Measurements from ENCODE around the gene ANKRD11. TPM values are rescaled to one million over a fixed set of nuclear protein-coding genes. Genes with fewer than 3 reads are reported as not detected.
A peak's percentile ranks its signal among the peaks of the same experiment; 100 is the strongest.

The ANKRD11 gene
- total and polyA plus RNA-seq, 2 donors (not counting 1 experiment from before 2014, with no cell fraction given), result 41.5 to 71.2 TPM

DNA sequence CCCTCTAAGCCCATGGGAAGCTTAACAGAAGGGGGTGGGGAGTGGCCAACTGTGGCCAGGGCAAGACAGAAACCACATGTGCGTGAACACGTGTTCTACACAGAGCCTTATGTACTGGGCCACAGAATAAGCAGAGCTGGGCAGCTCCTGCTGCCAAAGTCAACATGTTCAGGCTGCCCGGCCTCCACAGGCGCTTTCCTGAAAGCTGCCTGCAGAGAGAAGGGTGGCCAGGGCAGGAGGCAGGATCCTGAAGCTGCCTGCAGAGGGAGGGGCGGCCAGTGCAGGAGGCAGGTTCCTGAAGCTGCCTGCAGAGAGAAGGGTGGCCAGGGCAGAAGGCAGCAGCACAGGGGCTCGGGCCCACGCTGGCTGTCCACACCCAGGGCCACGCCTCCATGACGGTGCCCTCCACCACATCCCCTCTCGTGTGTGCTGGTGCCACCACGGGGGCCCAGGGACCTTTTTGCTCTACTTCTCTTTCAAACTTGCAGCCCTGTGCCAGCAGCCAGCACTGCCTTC is 79.5 kb downstream of the ANKRD11 start:
- H3K27ac ChIP-seq (ENCODE audit: insufficient read depth, low read length), result peak overlapping the region; percentile 8
- H3K9me3 ChIP-seq (ENCODE audit: control insufficient read depth, insufficient read depth, low read depth, low read length), result no peaks in the 10 kb centered on the region
- DNase-seq (ENCODE audit: low read depth in 2 of 2), result peak; percentile 89 to 93
- no peaks in the 10 kb centered on the region for H3K36me3 ChIP-seq (ENCODE audit: control insufficient read depth, insufficient read depth, low read length)
- H4K20me1 ChIP-seq (ENCODE audit: control insufficient read depth, extremely low read depth, insufficient read depth, low read length), result no peaks in the 10 kb centered on the region
- peaks cover 94% of the 10 kb centered on the region for H3K79me2 ChIP-seq (ENCODE audit: control insufficient read depth, insufficient read depth, low read length)
- H3K4me1 ChIP-seq (ENCODE audit: control insufficient read depth, extremely low read depth, insufficient read depth, low read length), result peaks cover 21% of the 10 kb centered on the region
- H3K4me3 ChIP-seq (replicated peaks in 1 of 4; ENCODE audit: control extremely low read depth in 1 of 4, insufficient read depth in 1 of 4, low read depth in 3 of 4, low read length in 4 of 4), result no peak overlapping the region
- H3K9ac ChIP-seq (ENCODE audit: insufficient read depth, low read length), result no peak overlapping the region
- TF ChIP-seq EZH2 (IDR thresholded peaks at IDR 0.05; ENCODE audit: low read length, missing control alignments), result no peak
- TF ChIP-seq, protein P1, sequence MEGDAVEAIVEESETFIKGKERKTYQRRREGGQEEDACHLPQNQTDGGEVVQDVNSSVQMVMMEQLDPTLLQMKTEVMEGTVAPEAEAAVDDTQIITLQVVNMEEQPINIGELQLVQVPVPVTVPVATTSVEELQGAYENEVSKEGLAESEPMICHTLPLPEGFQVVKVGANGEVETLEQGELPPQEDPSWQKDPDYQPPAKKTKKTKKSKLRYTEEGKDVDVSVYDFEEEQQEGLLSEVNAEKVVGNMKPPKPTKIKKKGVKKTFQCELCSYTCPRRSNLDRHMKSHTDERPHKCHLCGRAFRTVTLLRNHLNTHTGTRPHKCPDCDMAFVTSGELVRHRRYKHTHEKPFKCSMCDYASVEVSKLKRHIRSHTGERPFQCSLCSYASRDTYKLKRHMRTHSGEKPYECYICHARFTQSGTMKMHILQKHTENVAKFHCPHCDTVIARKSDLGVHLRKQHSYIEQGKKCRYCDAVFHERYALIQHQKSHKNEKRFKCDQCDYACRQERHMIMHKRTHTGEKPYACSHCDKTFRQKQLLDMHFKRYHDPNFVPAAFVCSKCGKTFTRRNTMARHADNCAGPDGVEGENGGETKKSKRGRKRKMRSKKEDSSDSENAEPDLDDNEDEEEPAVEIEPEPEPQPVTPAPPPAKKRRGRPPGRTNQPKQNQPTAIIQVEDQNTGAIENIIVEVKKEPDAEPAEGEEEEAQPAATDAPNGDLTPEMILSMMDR (conservative IDR thresholded peaks at IDR 0.05 in 1 of 2, IDR thresholded peaks at IDR 0.05 in 1 of 2; ENCODE audit: low read depth in 1 of 2, low read length in 2 of 2), result peak; percentile 6 to 23
- no peak overlapping the region for H2AFZ ChIP-seq (ENCODE audit: low read length)
- peak overlapping the region; percentile 19 for H3K4me2 ChIP-seq (ENCODE audit: extremely low read depth, insufficient read depth, low read length)
- H3K27me3 ChIP-seq (ENCODE audit: control insufficient read depth, insufficient read depth, low read length), result no peaks in the 10 kb centered on the region

DNA sequence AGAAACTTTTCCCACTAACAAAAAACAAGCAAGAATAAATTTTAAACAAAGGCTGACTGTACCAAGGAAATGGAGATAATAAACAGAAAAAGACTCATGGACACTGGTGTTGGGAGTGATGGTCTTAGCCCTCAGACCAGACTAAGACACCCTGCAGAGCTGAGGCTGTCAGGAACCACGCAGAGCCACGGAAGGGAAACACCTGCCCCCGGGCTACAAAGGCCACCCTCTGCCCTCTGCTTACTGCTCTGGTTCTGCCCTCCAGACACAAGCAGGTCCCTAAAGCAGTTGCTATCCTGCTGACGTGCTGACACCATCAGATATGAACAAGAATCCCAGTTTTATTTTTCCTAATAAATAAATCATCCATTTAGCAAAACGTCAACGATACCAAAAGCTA is 80.0 kb downstream of the ANKRD11 start:
- no peak for TF ChIP-seq EZH2 (IDR thresholded peaks at IDR 0.05; ENCODE audit: low read length, missing control alignments)
- TF ChIP-seq, protein P1 (conservative IDR thresholded peaks at IDR 0.05 in 1 of 2, IDR thresholded peaks at IDR 0.05 in 1 of 2; ENCODE audit: low read depth in 1 of 2, low read length in 2 of 2), result no peak
- Histone ChIP-seq H2AFZ (ENCODE audit: low read length) (no peak overlapping the region), H3K27me3 (ENCODE audit: control insufficient read depth, insufficient read depth, low read length) (no peaks in the 10 kb centered on the region), H3K4me3 (replicated peaks in 1 of 4; ENCODE audit: control extremely low read depth in 1 of 4, insufficient read depth in 1 of 4, low read depth in 3 of 4, low read length in 4 of 4) (no peak overlapping the region), H3K4me2 (ENCODE audit: extremely low read depth, insufficient read depth, low read length) (no peak overlapping the region), H3K27ac (ENCODE audit: insufficient read depth, low read length) (peak overlapping the region; percentile 8), H3K4me1 (ENCODE audit: control insufficient read depth, extremely low read depth, insufficient read depth, low read length) (peaks cover 21% of the 10 kb centered on the region), H3K79me2 (ENCODE audit: control insufficient read depth, insufficient read depth, low read length) (peaks cover 94% of the 10 kb centered on the region), H4K20me1 (ENCODE audit: control insufficient read depth, extremely low read depth, insufficient read depth, low read length) (no peaks in the 10 kb centered on the region), H3K36me3 (ENCODE audit: control insufficient read depth, insufficient read depth, low read length) (no peaks in the 10 kb centered on the region), H3K9me3 (ENCODE audit: control insufficient read depth, insufficient read depth, low read depth, low read length) (no peaks in the 10 kb centered on the region), H3K9ac (ENCODE audit: insufficient read depth, low read length) (no peak overlapping the region)
- no peak for DNase-seq (ENCODE audit: low read depth in 2 of 2)

DNA sequence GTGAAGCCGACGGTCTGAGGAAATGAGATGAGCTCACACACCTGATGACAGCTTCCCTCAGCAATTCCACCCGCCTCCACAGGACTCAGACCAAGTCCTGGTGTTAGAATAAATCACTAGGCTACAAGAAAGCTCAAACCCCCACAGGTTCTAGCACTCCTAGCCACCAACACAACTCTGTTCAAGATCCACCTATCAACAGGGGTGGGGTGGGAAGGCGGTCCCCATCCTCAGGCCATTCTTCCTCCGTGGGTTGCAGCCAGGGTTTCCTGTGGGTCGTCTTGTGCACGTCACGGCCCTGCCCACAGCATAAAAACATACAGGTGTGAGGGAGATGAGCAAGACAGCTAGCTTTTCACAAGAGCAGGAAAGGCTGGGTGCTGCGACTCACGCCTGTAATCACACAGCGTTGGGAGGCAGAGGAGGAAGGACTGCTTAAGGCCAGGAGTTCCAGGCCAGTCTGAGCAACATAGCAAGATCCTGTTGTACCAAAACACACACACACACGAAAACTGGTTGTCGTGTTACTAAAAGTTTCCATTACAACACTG is 81.1 kb downstream of the ANKRD11 start:
- Histone ChIP-seq H3K4me1 (ENCODE audit: control insufficient read depth, extremely low read depth, insufficient read depth, low read length) (peaks cover 20% of the 10 kb centered on the region), H3K79me2 (ENCODE audit: control insufficient read depth, insufficient read depth, low read length) (peaks cover 96% of the 10 kb centered on the region), H3K27ac (ENCODE audit: insufficient read depth, low read length) (peak overlapping the region; percentile 22), H2AFZ (ENCODE audit: low read length) (no peak overlapping the region), H3K4me3 (replicated peaks in 1 of 4; ENCODE audit: control extremely low read depth in 1 of 4, insufficient read depth in 1 of 4, low read depth in 3 of 4, low read length in 4 of 4) (no peak overlapping the region), H3K27me3 (ENCODE audit: control insufficient read depth, insufficient read depth, low read length) (no peaks in the 10 kb centered on the region), H3K9me3 (ENCODE audit: control insufficient read depth, insufficient read depth, low read depth, low read length) (no peaks in the 10 kb centered on the region), H3K4me2 (ENCODE audit: extremely low read depth, insufficient read depth, low read length) (no peak overlapping the region), H3K36me3 (ENCODE audit: control insufficient read depth, insufficient read depth, low read length) (no peaks in the 10 kb centered on the region), H4K20me1 (ENCODE audit: control insufficient read depth, extremely low read depth, insufficient read depth, low read length) (no peaks in the 10 kb centered on the region), H3K9ac (ENCODE audit: insufficient read depth, low read length) (no peak overlapping the region)
- TF ChIP-seq EZH2 (IDR thresholded peaks at IDR 0.05; ENCODE audit: low read length, missing control alignments), result no peak
- TF ChIP-seq, protein P1 (conservative IDR thresholded peaks at IDR 0.05 in 1 of 2, IDR thresholded peaks at IDR 0.05 in 1 of 2; ENCODE audit: low read depth in 1 of 2, low read length in 2 of 2), result no peak
- DNase-seq (ENCODE audit: low read depth in 2 of 2), result peak in 1 of 2 donors; percentile 49
